GM13977 (cell line): Measurements from ENCODE around the gene C1GALT1.

Experiments
- DNase-seq: peaks from one replicate; pipeline ENCODE4 v3.0.0; 2012; ENCODE audit warnings: low spot score
- CTCF ChIP-seq: IDR thresholded peaks from 2 replicates; pipeline ENCODE4 v1.5.1; 2012; ENCODE audit warnings: mild to moderate bottlenecking, control low read depth; ENCODE audit not compliant: insufficient read depth; ENCODE audit errors: extremely low read depth, missing control alignments
- in situ Hi-C: fragments of 300-500 bp; cut with MboI; formaldehyde crosslinking; loops from one replicate; pipeline ENCODE4 v1.12.0; 2022; ENCODE audit warnings: low sequenced_read_pairs, low pct_unique_long_range_greater_than_20kb, mixed read lengths, inconsistent platforms; ENCODE audit not compliant: unreplicated experiment

Gene C1GALT1

GRCh38 chr7:7169296-7169695 lies 13.0 kb upstream of the C1GALT1 start:
- in situ Hi-C loops, result no loop called here
- DNase-seq, result no peak
- TF ChIP-seq CTCF, result no peak

GRCh38 chr7:7173956-7174632 lies 8.2 kb upstream of the C1GALT1 start:
- in situ Hi-C loops, result no loop called here
- no peak for DNase-seq
- TF ChIP-seq CTCF, result no peak

GRCh38 chr7:7175075-7175695 lies 7.2 kb upstream of the C1GALT1 start:
- in situ Hi-C loops, result no loop called here
- DNase-seq, result no peak
- no peak for TF ChIP-seq CTCF

- TF ChIP-seq CTCF, result no peak
- no peak for DNase-seq
- in situ Hi-C loops, result no loop called here
Observed at GRCh38 chr7:7176406-7177043, 5.8 kb upstream of the C1GALT1 start.

- TF ChIP-seq CTCF, result no peak
- DNase-seq, result no peak
- in situ Hi-C loops, result no loop called here
Observed at GRCh38 chr7:7177044-7177517, 5.3 kb upstream of the C1GALT1 start.

GRCh38 chr7:7178081-7178480 lies 4.3 kb upstream of the C1GALT1 start:
- DNase-seq, result no peak
- in situ Hi-C loops, result no loop called here
- no peak for TF ChIP-seq CTCF
